Measurements from ENCODE around the gene RPS6KA5.
"Not testable (repeated sequence)": the region's sequence is repeated elsewhere in the genome, so short reads cannot be mapped to it uniquely, and the experiment has no call there.

The RPS6KA5 gene

GRCh38 chr14:91032248-91032647 is 28.2 kb downstream of the RPS6KA5 start:
- Histone ChIP-seq H3K4me1 (ENCODE audit: control insufficient read depth, insufficient read depth, low read length) (no peaks in the 10 kb centered on the region), H3K36me3 (ENCODE audit: control insufficient read depth, insufficient read depth, low read length) (no peaks in the 10 kb centered on the region), H3K9me3 (ENCODE audit: control insufficient read depth, low read length) (no peaks in the 10 kb centered on the region), H3K27ac (ENCODE audit: insufficient read depth, low read depth, low read length, poor library complexity, severe bottlenecking) (no peak overlapping the region), H3K4me3 (ENCODE audit: insufficient read depth, low read depth, low read length) (no peak overlapping the region), H3K27me3 (ENCODE audit: control insufficient read depth, insufficient read depth, low read length, poor library complexity, severe bottlenecking) (no peaks in the 10 kb centered on the region)
- WGBS, 2 experiments = 91 to 97% methylated on average over 3 of the region's 3 CpGs

- Histone ChIP-seq H3K9me3 (ENCODE audit: control insufficient read depth, low read length) (no peaks in the 10 kb centered on the region), H3K4me3 (ENCODE audit: insufficient read depth, low read depth, low read length) (no peak overlapping the region), H3K27ac (ENCODE audit: insufficient read depth, low read depth, low read length, poor library complexity, severe bottlenecking) (no peak overlapping the region), H3K4me1 (ENCODE audit: control insufficient read depth, insufficient read depth, low read length) (no peaks in the 10 kb centered on the region), H3K36me3 (ENCODE audit: control insufficient read depth, insufficient read depth, low read length) (no peaks in the 10 kb centered on the region), H3K27me3 (ENCODE audit: control insufficient read depth, insufficient read depth, low read length, poor library complexity, severe bottlenecking) (no peaks in the 10 kb centered on the region)
- WGBS, 2 experiments = 96 to 97% methylated on average over 4 of the region's 4 CpGs
Observed at GRCh38 chr14:91031666-91032065, 28.8 kb downstream of the RPS6KA5 start.

GRCh38 chr14:91029456-91030217 is 30.8 kb downstream of the RPS6KA5 start:
- H3K9me3 ChIP-seq (ENCODE audit: control insufficient read depth, low read length) = no peaks in the 10 kb centered on the region
- H3K27ac ChIP-seq (ENCODE audit: insufficient read depth, low read depth, low read length, poor library complexity, severe bottlenecking) = no peak overlapping the region
- no peaks in the 10 kb centered on the region for H3K4me1 ChIP-seq (ENCODE audit: control insufficient read depth, insufficient read depth, low read length)
- H3K4me3 ChIP-seq (ENCODE audit: insufficient read depth, low read depth, low read length) = no peak overlapping the region
- no peaks in the 10 kb centered on the region for H3K27me3 ChIP-seq (ENCODE audit: control insufficient read depth, insufficient read depth, low read length, poor library complexity, severe bottlenecking)
- WGBS, 2 experiments = 71 to 83% methylated on average over 1 of the region's 1 CpG
- no peaks in the 10 kb centered on the region for H3K36me3 ChIP-seq (ENCODE audit: control insufficient read depth, insufficient read depth, low read length)

- Histone ChIP-seq H3K27ac (ENCODE audit: insufficient read depth, low read depth, low read length, poor library complexity, severe bottlenecking) (no peak overlapping the region), H3K4me1 (ENCODE audit: control insufficient read depth, insufficient read depth, low read length) (no peaks in the 10 kb centered on the region), H3K9me3 (ENCODE audit: control insufficient read depth, low read length) (no peaks in the 10 kb centered on the region), H3K36me3 (ENCODE audit: control insufficient read depth, insufficient read depth, low read length) (no peaks in the 10 kb centered on the region), H3K27me3 (ENCODE audit: control insufficient read depth, insufficient read depth, low read length, poor library complexity, severe bottlenecking) (no peaks in the 10 kb centered on the region), H3K4me3 (ENCODE audit: insufficient read depth, low read depth, low read length) (no peak overlapping the region)
Observed at GRCh38 chr14:91027561-91027960, 32.9 kb downstream of the RPS6KA5 start.

GRCh38 chr14:91022622-91023028 is 37.8 kb downstream of the RPS6KA5 start:
- not testable (repeated sequence) for H3K27ac ChIP-seq (ENCODE audit: insufficient read depth, low read depth, low read length, poor library complexity, severe bottlenecking); H3K9me3 ChIP-seq (ENCODE audit: control insufficient read depth, low read length); H3K4me1 ChIP-seq (ENCODE audit: control insufficient read depth, insufficient read depth, low read length); H3K4me3 ChIP-seq (ENCODE audit: insufficient read depth, low read depth, low read length); H3K27me3 ChIP-seq (ENCODE audit: control insufficient read depth, insufficient read depth, low read length, poor library complexity, severe bottlenecking); H3K36me3 ChIP-seq (ENCODE audit: control insufficient read depth, insufficient read depth, low read length)
- 92 to 96% methylated on average over 9 of the region's 9 CpGs for WGBS, 2 experiments

GRCh38 chr14:91021991-91022621 is 38.3 kb downstream of the RPS6KA5 start:
- no peaks in the 10 kb centered on the region for H3K36me3 ChIP-seq (ENCODE audit: control insufficient read depth, insufficient read depth, low read length)
- 100% methylated on average over 1 of the region's 1 CpG; no CpG with 5 or more reads in 1 of the 2 experiments for WGBS, 2 experiments
- no peak overlapping the region for H3K27ac ChIP-seq (ENCODE audit: insufficient read depth, low read depth, low read length, poor library complexity, severe bottlenecking)
- no peaks in the 10 kb centered on the region for H3K27me3 ChIP-seq (ENCODE audit: control insufficient read depth, insufficient read depth, low read length, poor library complexity, severe bottlenecking)
- H3K4me1 ChIP-seq (ENCODE audit: control insufficient read depth, insufficient read depth, low read length) = no peaks in the 10 kb centered on the region
- no peak overlapping the region for H3K4me3 ChIP-seq (ENCODE audit: insufficient read depth, low read depth, low read length)
- H3K9me3 ChIP-seq (ENCODE audit: control insufficient read depth, low read length) = no peaks in the 10 kb centered on the region

GRCh38 chr14:91021115-91021514 is 39.3 kb downstream of the RPS6KA5 start:
- WGBS, 2 experiments = 90 to 94% methylated on average over 3 of the region's 3 CpGs
- H3K36me3 ChIP-seq (ENCODE audit: control insufficient read depth, insufficient read depth, low read length) = no peaks in the 10 kb centered on the region
- no peaks in the 10 kb centered on the region for H3K27me3 ChIP-seq (ENCODE audit: control insufficient read depth, insufficient read depth, low read length, poor library complexity, severe bottlenecking)
- no peak overlapping the region for H3K27ac ChIP-seq (ENCODE audit: insufficient read depth, low read depth, low read length, poor library complexity, severe bottlenecking)
- no peaks in the 10 kb centered on the region for H3K4me1 ChIP-seq (ENCODE audit: control insufficient read depth, insufficient read depth, low read length)
- no peaks in the 10 kb centered on the region for H3K9me3 ChIP-seq (ENCODE audit: control insufficient read depth, low read length)
- no peak overlapping the region for H3K4me3 ChIP-seq (ENCODE audit: insufficient read depth, low read depth, low read length)

- Histone ChIP-seq H3K4me3 (ENCODE audit: insufficient read depth, low read depth, low read length) (no peak overlapping the region), H3K36me3 (ENCODE audit: control insufficient read depth, insufficient read depth, low read length) (no peaks in the 10 kb centered on the region), H3K27ac (ENCODE audit: insufficient read depth, low read depth, low read length, poor library complexity, severe bottlenecking) (no peak overlapping the region), H3K4me1 (ENCODE audit: control insufficient read depth, insufficient read depth, low read length) (no peaks in the 10 kb centered on the region), H3K27me3 (ENCODE audit: control insufficient read depth, insufficient read depth, low read length, poor library complexity, severe bottlenecking) (no peaks in the 10 kb centered on the region), H3K9me3 (ENCODE audit: control insufficient read depth, low read length) (no peaks in the 10 kb centered on the region)
- 91 to 94% methylated on average over 3 of the region's 3 CpGs for WGBS, 2 experiments
Observed at GRCh38 chr14:91019673-91020072, 40.8 kb downstream of the RPS6KA5 start.

GRCh38 chr14:91018481-91018880 is 42.0 kb downstream of the RPS6KA5 start:
- Histone ChIP-seq H3K27ac (ENCODE audit: insufficient read depth, low read depth, low read length, poor library complexity, severe bottlenecking) (no peak overlapping the region), H3K9me3 (ENCODE audit: control insufficient read depth, low read length) (no peaks in the 10 kb centered on the region), H3K36me3 (ENCODE audit: control insufficient read depth, insufficient read depth, low read length) (no peaks in the 10 kb centered on the region), H3K27me3 (ENCODE audit: control insufficient read depth, insufficient read depth, low read length, poor library complexity, severe bottlenecking) (no peaks in the 10 kb centered on the region), H3K4me3 (ENCODE audit: insufficient read depth, low read depth, low read length) (no peak overlapping the region), H3K4me1 (ENCODE audit: control insufficient read depth, insufficient read depth, low read length) (no peaks in the 10 kb centered on the region)
- WGBS, 2 experiments = 91% methylated on average over 5 of the region's 5 CpGs

GRCh38 chr14:91016800-91017410 is 43.5 kb downstream of the RPS6KA5 start:
- H3K36me3 ChIP-seq (ENCODE audit: control insufficient read depth, insufficient read depth, low read length) = no peaks in the 10 kb centered on the region
- WGBS, 2 experiments = 90 to 94% methylated on average over 3 of the region's 3 CpGs
- H3K27ac ChIP-seq (ENCODE audit: insufficient read depth, low read depth, low read length, poor library complexity, severe bottlenecking) = no peak overlapping the region
- no peaks in the 10 kb centered on the region for H3K4me1 ChIP-seq (ENCODE audit: control insufficient read depth, insufficient read depth, low read length)
- H3K27me3 ChIP-seq (ENCODE audit: control insufficient read depth, insufficient read depth, low read length, poor library complexity, severe bottlenecking) = no peaks in the 10 kb centered on the region
- H3K9me3 ChIP-seq (ENCODE audit: control insufficient read depth, low read length) = no peaks in the 10 kb centered on the region
- H3K4me3 ChIP-seq (ENCODE audit: insufficient read depth, low read depth, low read length) = no peak overlapping the region
